SK-N-SH treated with all-trans-retinoic acid at 6 μM for 48 hours (cell line): ENCODE measurements around the gene CFAP73.

Experiments used
- BACH2 ChIP-seq: fragments of 250-450 bp; sonication (Bioruptor Pico); IDR thresholded peaks from 2 replicates; pipeline ENCODE4 v1.9.0; 2021; ENCODE audit warnings: mild to moderate bottlenecking, borderline replicate concordance
- ESRRG ChIP-seq: fragments of 250-450 bp; sonication (Bioruptor Pico); IDR thresholded peaks from 2 replicates; pipeline ENCODE4 v1.6.1; 2021; ENCODE audit warnings: mild to moderate bottlenecking
- GLIS3 ChIP-seq: fragments of 250-450 bp; sonication (Bioruptor Pico); IDR thresholded peaks from 2 replicates; pipeline ENCODE4 v1.5.0; 2020; ENCODE audit warnings: mild to moderate bottlenecking, moderate library complexity
- ISL1 ChIP-seq: fragments of 250-450 bp; sonication (Bioruptor Pico); IDR thresholded peaks from 2 replicates; pipeline ENCODE4 v2.1.2; 2022; ENCODE audit warnings: mild to moderate bottlenecking, moderate library complexity
- OSR1 ChIP-seq: fragments of 250-450 bp; sonication (Bioruptor Pico); IDR thresholded peaks from 2 replicates; pipeline ENCODE4 v1.8.0; 2022; ENCODE audit warnings: moderate library complexity, mild to moderate bottlenecking, inconsistent platforms
- PPARA ChIP-seq: fragments of 250-450 bp; sonication (Bioruptor Pico); IDR thresholded peaks from 2 replicates; pipeline ENCODE4 v1.5.0; 2020; ENCODE audit warnings: mild to moderate bottlenecking, borderline replicate concordance
- RARB ChIP-seq: fragments of 250-450 bp; sonication (Bioruptor Pico); IDR thresholded peaks from 2 replicates; pipeline ENCODE4 v1.8.0; 2021; ENCODE audit warnings: mild to moderate bottlenecking, moderate library complexity
- SNAI2 ChIP-seq: fragments of 250-450 bp; sonication (Bioruptor Pico); IDR thresholded peaks from 2 replicates; pipeline ENCODE4 v1.5.0; 2020; ENCODE audit warnings: mild to moderate bottlenecking, moderate library complexity
- TF ChIP-seq, protein P1 (sequence below): fragments of 250-450 bp; sonication (Bioruptor Pico); IDR thresholded peaks from 2 replicates; pipeline ENCODE4 v1.8.0; 2020; ENCODE audit warnings: mild to moderate bottlenecking, moderate library complexity, borderline replicate concordance
- TF ChIP-seq, protein P2 (sequence below): fragments of 250-450 bp; sonication (Bioruptor Pico); IDR thresholded peaks from 2 replicates; pipeline ENCODE4 v1.5.1; 2020; ENCODE audit warnings: low read depth, mild to moderate bottlenecking, moderate library complexity
- TF ChIP-seq, protein P3 (sequence below): fragments of 250-450 bp; sonication (Bioruptor Pico); IDR thresholded peaks from 2 replicates; pipeline ENCODE4 v1.8.0; 2021; ENCODE audit warnings: low read depth, mild to moderate bottlenecking, moderate library complexity, borderline replicate concordance

DNA sequence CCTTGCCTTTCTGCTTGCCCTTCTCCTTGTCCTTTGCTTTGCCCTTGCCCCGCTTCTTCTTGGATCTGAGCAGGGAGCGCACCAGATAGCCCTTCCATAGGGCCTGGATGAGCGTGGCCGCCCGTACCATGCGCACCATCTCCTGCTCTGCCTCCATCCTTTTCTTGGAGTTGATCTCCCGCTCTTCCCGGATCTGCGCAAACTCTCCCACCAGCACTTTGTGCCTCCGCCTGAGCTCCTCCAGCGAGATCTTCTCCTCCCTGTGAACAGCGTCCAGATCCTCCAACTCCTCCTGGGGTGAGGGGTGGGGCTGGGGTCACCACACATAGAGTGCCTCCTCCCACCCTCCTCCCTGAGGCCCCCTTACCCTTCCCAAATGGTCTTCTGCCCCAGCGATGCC lies 46.1 kb downstream of the CFAP73 start:
- TF ChIP-seq, protein P1, sequence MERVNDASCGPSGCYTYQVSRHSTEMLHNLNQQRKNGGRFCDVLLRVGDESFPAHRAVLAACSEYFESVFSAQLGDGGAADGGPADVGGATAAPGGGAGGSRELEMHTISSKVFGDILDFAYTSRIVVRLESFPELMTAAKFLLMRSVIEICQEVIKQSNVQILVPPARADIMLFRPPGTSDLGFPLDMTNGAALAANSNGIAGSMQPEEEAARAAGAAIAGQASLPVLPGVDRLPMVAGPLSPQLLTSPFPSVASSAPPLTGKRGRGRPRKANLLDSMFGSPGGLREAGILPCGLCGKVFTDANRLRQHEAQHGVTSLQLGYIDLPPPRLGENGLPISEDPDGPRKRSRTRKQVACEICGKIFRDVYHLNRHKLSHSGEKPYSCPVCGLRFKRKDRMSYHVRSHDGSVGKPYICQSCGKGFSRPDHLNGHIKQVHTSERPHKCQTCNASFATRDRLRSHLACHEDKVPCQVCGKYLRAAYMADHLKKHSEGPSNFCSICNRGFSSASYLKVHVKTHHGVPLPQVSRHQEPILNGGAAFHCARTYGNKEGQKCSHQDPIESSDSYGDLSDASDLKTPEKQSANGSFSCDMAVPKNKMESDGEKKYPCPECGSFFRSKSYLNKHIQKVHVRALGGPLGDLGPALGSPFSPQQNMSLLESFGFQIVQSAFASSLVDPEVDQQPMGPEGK (CRISPR knock-in tag), result no peak
- TF ChIP-seq SNAI2 (CRISPR knock-in tag), result no peak
- TF ChIP-seq BACH2 (CRISPR knock-in tag), result no peak
- no peak for TF ChIP-seq PPARA
- TF ChIP-seq, protein P2, sequence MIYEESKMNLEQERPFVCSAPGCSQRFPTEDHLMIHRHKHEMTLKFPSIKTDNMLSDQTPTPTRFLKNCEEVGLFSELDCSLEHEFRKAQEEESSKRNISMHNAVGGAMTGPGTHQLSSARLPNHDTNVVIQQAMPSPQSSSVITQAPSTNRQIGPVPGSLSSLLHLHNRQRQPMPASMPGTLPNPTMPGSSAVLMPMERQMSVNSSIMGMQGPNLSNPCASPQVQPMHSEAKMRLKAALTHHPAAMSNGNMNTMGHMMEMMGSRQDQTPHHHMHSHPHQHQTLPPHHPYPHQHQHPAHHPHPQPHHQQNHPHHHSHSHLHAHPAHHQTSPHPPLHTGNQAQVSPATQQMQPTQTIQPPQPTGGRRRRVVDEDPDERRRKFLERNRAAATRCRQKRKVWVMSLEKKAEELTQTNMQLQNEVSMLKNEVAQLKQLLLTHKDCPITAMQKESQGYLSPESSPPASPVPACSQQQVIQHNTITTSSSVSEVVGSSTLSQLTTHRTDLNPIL (CRISPR knock-in tag), result no peak
- TF ChIP-seq OSR1 (CRISPR knock-in tag), result no peak
- no peak for TF ChIP-seq GLIS3 (CRISPR knock-in tag)
- no peak for TF ChIP-seq ESRRG (CRISPR knock-in tag)
- TF ChIP-seq RARB (CRISPR knock-in tag), result no peak
- no peak for TF ChIP-seq ISL1 (CRISPR knock-in tag)
- TF ChIP-seq, protein P3, sequence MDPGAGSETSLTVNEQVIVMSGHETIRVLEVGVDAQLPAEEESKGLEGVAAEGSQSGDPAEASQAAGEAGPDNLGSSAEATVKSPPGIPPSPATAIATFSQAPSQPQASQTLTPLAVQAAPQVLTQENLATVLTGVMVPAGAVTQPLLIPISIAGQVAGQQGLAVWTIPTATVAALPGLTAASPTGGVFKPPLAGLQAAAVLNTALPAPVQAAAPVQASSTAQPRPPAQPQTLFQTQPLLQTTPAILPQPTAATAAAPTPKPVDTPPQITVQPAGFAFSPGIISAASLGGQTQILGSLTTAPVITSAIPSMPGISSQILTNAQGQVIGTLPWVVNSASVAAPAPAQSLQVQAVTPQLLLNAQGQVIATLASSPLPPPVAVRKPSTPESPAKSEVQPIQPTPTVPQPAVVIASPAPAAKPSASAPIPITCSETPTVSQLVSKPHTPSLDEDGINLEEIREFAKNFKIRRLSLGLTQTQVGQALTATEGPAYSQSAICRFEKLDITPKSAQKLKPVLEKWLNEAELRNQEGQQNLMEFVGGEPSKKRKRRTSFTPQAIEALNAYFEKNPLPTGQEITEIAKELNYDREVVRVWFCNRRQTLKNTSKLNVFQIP (CRISPR knock-in tag), result no peak
